ENCODE results near the gene SRBD1. TPM values are rescaled to one million over a fixed set of nuclear protein-coding genes. Genes with fewer than 3 reads are reported as not detected.

SRBD1 gene
- total RNA-seq, 1 experiment from 2014 or later, result 16.5 TPM

GRCh38 chr2:45610281-45611019 lies 617 bp downstream of the SRBD1 start:
- peak; percentile 85 for DNase-seq (ENCODE audit: low spot score)
- in situ Hi-C loops (cut with HindIII; ENCODE audit: low sequenced_read_pairs), result no loop called here

GRCh38 chr2:45607701-45608100 lies 3.4 kb downstream of the SRBD1 start:
- DNase-seq (ENCODE audit: low spot score), result peak; percentile 18
- in situ Hi-C loops (cut with HindIII; ENCODE audit: low sequenced_read_pairs), result no loop called here

- no peak for DNase-seq (ENCODE audit: low spot score)
- in situ Hi-C loops (cut with HindIII; ENCODE audit: low sequenced_read_pairs), result no loop called here
These were observed 4.3 kb downstream of the SRBD1 start for GRCh38 chr2:45606796-45607195.

GRCh38 chr2:45605116-45605515 lies 6.0 kb downstream of the SRBD1 start:
- in situ Hi-C loops (cut with HindIII; ENCODE audit: low sequenced_read_pairs), result no loop called here
- DNase-seq (ENCODE audit: low spot score), result no peak

- no peak for DNase-seq (ENCODE audit: low spot score)
- in situ Hi-C loops (cut with HindIII; ENCODE audit: low sequenced_read_pairs), result no loop called here
These were observed 8.4 kb downstream of the SRBD1 start for GRCh38 chr2:45602624-45603023.

- in situ Hi-C loops (cut with HindIII; ENCODE audit: low sequenced_read_pairs), result no loop called here
- no peak for DNase-seq (ENCODE audit: low spot score)
These were observed 12.5 kb downstream of the SRBD1 start for GRCh38 chr2:45598545-45598944.

- in situ Hi-C loops (cut with HindIII; ENCODE audit: low sequenced_read_pairs), result no loop called here
- DNase-seq (ENCODE audit: low spot score), result no peak
These were observed 14.3 kb downstream of the SRBD1 start for GRCh38 chr2:45596761-45597160.

GRCh38 chr2:45595721-45596435 lies 15.2 kb downstream of the SRBD1 start:
- no peak for DNase-seq (ENCODE audit: low spot score)
- in situ Hi-C loops (cut with HindIII; ENCODE audit: low sequenced_read_pairs), result no loop called here

- in situ Hi-C loops (cut with HindIII; ENCODE audit: low sequenced_read_pairs), result no loop called here
- DNase-seq (ENCODE audit: low spot score), result no peak
These were observed 20.0 kb downstream of the SRBD1 start for GRCh38 chr2:45591073-45591472.

GRCh38 chr2:45588158-45588829 lies 22.8 kb downstream of the SRBD1 start:
- in situ Hi-C loops (cut with HindIII; ENCODE audit: low sequenced_read_pairs), result no loop called here
- no peak for DNase-seq (ENCODE audit: low spot score)

- no peak for DNase-seq (ENCODE audit: low spot score)
- in situ Hi-C loops (cut with HindIII; ENCODE audit: low sequenced_read_pairs), result no loop called here
These were observed 24.5 kb downstream of the SRBD1 start for GRCh38 chr2:45586600-45586999.

- peak; percentile 46 for DNase-seq (ENCODE audit: low spot score)
- in situ Hi-C loops (cut with HindIII; ENCODE audit: low sequenced_read_pairs), result no loop called here
These were observed 25.7 kb downstream of the SRBD1 start for GRCh38 chr2:45585267-45585861.

- no peak for DNase-seq (ENCODE audit: low spot score)
- in situ Hi-C loops (cut with HindIII; ENCODE audit: low sequenced_read_pairs), result no loop called here
These were observed 27.1 kb downstream of the SRBD1 start for GRCh38 chr2:45583977-45584376.

- in situ Hi-C loops (cut with HindIII; ENCODE audit: low sequenced_read_pairs), result no loop called here
- no peak for DNase-seq (ENCODE audit: low spot score)
These were observed 28.5 kb downstream of the SRBD1 start for GRCh38 chr2:45582522-45582921.

- no peak for DNase-seq (ENCODE audit: low spot score)
- in situ Hi-C loops (cut with HindIII; ENCODE audit: low sequenced_read_pairs), result no loop called here
These were observed 32.8 kb downstream of the SRBD1 start for GRCh38 chr2:45578056-45578843.

GRCh38 chr2:45577441-45577840 lies 33.6 kb downstream of the SRBD1 start:
- in situ Hi-C loops (cut with HindIII; ENCODE audit: low sequenced_read_pairs), result no loop called here

GRCh38 chr2:45575881-45576280 lies 35.2 kb downstream of the SRBD1 start:
- DNase-seq (ENCODE audit: low spot score), result no peak
- in situ Hi-C loops (cut with HindIII; ENCODE audit: low sequenced_read_pairs), result no loop called here

More at GRCh38 chr2:45577441-45577840, 33.6 kb downstream of the SRBD1 start:
- no peak for DNase-seq (ENCODE audit: low spot score)

- no peak for DNase-seq (ENCODE audit: low spot score)
- in situ Hi-C loops (cut with HindIII; ENCODE audit: low sequenced_read_pairs), result no loop called here
These were observed 38.1 kb downstream of the SRBD1 start for GRCh38 chr2:45572979-45573378.

- in situ Hi-C loops (cut with HindIII; ENCODE audit: low sequenced_read_pairs), result no loop called here
- no peak for DNase-seq (ENCODE audit: low spot score)
These were observed 39.1 kb downstream of the SRBD1 start for GRCh38 chr2:45571940-45572339.

Data from G401 (cell line).